GM21786 (cell line): ENCODE results near the gene OLFML3.
"Not testable (repeated sequence)": the region's sequence is repeated elsewhere in the genome, so short reads cannot be mapped to it uniquely, and the experiment has no call there.

Experiments
- ATAC-seq: cut with Tn5 transposase; IDR thresholded peaks from one replicate; pipeline ENCODE4 v1.9.1; 2021; ENCODE audit not compliant: unreplicated experiment

The OLFML3 gene

GRCh38 chr1:113948151-113948550 lies 31.1 kb upstream of the OLFML3 start:
- ATAC-seq: not testable (repeated sequence)

GRCh38 chr1:113949007-113949406 lies 30.3 kb upstream of the OLFML3 start:
- ATAC-seq: no peak

GRCh38 chr1:113950908-113951307 lies 28.4 kb upstream of the OLFML3 start:
- no peak for ATAC-seq

- ATAC-seq: no peak
Measured at GRCh38 chr1:113951719-113952118, 27.6 kb upstream of the OLFML3 start.

- ATAC-seq: no peak
Measured at GRCh38 chr1:113957984-113958383, 21.3 kb upstream of the OLFML3 start.

- no peak for ATAC-seq
Measured at GRCh38 chr1:113958691-113959090, 20.6 kb upstream of the OLFML3 start.

- ATAC-seq: no peak
Measured at GRCh38 chr1:113963281-113963906, 15.9 kb upstream of the OLFML3 start.

GRCh38 chr1:113965703-113966412 lies 13.4 kb upstream of the OLFML3 start:
- ATAC-seq: no peak

- no peak for ATAC-seq
Measured at GRCh38 chr1:113972954-113973353, 6.3 kb upstream of the OLFML3 start.

GRCh38 chr1:113975211-113975895 lies 3.9 kb upstream of the OLFML3 start:
- ATAC-seq: peak; percentile 56

GRCh38 chr1:113976609-113977278 lies 2.5 kb upstream of the OLFML3 start:
- ATAC-seq: no peak

- ATAC-seq: no peak
Measured at GRCh38 chr1:113977906-113978305, 1.4 kb upstream of the OLFML3 start.

GRCh38 chr1:113980110-113980509 lies 836 bp downstream of the OLFML3 start:
- ATAC-seq: no peak

- no peak for ATAC-seq
Measured at GRCh38 chr1:113981962-113982931, 3.0 kb downstream of the OLFML3 start.

- ATAC-seq: no peak
Measured at GRCh38 chr1:113982949-113983348, 3.7 kb downstream of the OLFML3 start.

- ATAC-seq: no peak
Measured at GRCh38 chr1:113983391-113983790, 4.1 kb downstream of the OLFML3 start.

GRCh38 chr1:113983826-113984225 lies 4.6 kb downstream of the OLFML3 start:
- ATAC-seq: no peak

GRCh38 chr1:113984710-113985109 lies 5.4 kb downstream of the OLFML3 start:
- ATAC-seq: no peak

GRCh38 chr1:113986802-113987201 lies 7.5 kb downstream of the OLFML3 start:
- no peak for ATAC-seq

GRCh38 chr1:113987259-113987658 lies 8.0 kb downstream of the OLFML3 start:
- ATAC-seq: no peak
